Measurements from ENCODE around the gene UCN2.
A peak's percentile ranks its signal among the peaks of the same experiment; 100 is the strongest.

UCN2 gene

DNA sequence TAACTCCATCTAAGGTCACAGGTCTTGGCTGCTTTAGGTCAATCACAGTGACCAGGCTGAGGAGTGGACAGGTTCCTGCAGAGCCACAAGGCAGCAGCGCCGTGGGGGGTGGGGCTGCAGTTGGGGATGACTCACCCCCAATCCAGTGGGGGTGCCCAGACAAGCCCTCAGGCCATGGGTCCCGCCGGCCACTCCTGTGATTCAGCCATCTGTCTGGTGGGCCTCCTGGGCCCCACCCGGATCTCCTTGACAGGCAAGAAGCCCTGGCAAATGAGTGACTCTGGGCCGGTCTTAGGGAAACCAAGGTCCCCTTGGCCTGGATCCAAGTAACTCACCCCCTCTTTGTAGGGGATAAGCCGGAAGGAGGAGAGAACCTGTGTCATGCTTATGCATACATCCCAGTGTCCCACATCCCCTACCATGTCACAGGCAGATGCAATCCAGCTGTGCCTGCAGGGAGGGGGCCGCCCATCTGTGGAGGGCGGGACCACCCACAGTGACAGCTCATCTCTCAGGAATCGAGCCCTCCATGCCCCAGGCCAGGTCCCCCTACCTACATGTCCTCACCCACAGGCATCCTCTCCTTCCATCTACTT lies 32.0 kb upstream of the UCN2 start:
- peak; percentile 84 for DNase-seq (ENCODE audit: low spot score)
- H3K27ac ChIP-seq: peak overlapping the region; percentile 82 to 96
- TF ChIP-seq, protein P1, sequence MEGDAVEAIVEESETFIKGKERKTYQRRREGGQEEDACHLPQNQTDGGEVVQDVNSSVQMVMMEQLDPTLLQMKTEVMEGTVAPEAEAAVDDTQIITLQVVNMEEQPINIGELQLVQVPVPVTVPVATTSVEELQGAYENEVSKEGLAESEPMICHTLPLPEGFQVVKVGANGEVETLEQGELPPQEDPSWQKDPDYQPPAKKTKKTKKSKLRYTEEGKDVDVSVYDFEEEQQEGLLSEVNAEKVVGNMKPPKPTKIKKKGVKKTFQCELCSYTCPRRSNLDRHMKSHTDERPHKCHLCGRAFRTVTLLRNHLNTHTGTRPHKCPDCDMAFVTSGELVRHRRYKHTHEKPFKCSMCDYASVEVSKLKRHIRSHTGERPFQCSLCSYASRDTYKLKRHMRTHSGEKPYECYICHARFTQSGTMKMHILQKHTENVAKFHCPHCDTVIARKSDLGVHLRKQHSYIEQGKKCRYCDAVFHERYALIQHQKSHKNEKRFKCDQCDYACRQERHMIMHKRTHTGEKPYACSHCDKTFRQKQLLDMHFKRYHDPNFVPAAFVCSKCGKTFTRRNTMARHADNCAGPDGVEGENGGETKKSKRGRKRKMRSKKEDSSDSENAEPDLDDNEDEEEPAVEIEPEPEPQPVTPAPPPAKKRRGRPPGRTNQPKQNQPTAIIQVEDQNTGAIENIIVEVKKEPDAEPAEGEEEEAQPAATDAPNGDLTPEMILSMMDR (IDR thresholded peaks at IDR 0.05): no peak
- peak overlapping the region; percentile 72 for H3K4me3 ChIP-seq

DNA sequence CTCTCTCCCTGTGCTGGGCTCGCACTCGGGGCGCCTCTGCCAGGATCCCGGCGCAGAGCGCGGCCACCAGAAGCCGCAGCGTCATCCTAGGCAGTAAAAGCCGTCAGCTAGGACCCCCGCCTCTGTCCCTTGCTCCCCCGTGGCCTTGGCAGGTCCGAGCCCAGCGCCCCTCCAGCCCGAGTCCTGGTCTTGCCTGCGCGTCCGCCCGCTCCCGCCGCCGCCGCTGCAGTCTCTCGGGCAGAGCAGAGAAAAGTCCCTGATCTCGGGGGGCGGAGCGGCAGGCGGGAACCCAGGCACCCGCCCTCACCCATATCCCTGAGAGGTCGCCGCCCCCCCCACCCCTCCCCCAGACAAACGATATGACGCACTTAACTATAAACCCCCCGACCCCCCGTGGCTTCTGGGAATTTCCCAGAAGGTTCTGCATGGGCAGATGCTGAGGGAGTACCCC lies 31.5 kb upstream of the UCN2 start, which contains the start of gene COL7A1:
Gene COL7A1 (minus strand): TSS at position 255 of the 451 bp plus-strand sequence. CDS start 170 bp downstream, at position 85.
- Histone ChIP-seq H3K4me3 (peak within 1 kb of the TSS; percentile 72), H3K27ac (peak within 1 kb of the TSS; percentile 82 to 96)
- DNase-seq (ENCODE audit: low spot score): no peak
- TF ChIP-seq, protein P1 (IDR thresholded peaks at IDR 0.05): no peak

DNA sequence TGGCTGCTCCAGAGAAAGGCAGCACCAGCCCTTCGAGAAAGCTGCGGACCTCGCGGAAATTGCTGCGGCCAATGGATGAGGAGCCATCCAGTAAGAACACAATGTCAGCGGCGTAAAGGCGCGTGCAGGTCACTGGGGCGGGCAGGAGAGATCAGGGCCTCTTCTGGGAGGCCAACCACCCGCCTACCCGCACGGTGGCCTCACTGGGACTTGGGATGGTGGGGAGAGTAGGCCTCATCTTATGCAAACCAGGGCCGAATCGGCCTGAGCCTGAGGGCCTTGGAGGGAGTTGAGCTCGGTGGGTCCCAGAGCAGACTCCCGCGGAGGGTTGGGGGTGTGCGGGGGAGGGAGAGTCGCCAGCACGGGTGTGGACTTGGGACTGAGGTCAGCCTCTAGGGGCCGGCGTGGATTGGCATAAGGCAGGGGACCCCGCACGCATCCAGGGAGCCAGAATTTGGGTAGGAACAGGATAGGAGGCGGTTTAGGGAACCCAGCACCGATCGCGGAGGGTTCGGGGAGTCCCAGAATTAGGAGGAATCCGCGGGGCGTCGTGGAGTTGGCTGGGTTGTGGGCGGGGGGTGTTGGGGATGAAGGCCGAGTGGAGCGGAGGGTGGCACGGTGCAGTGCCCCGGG lies 31.0 kb upstream of the UCN2 start:
- Histone ChIP-seq H3K4me3 (peak overlapping the region; percentile 72), H3K27ac (peak overlapping the region in 1 of 2 donors; percentile 96)
- DNase-seq (ENCODE audit: low spot score): no peak
- TF ChIP-seq, protein P1 (IDR thresholded peaks at IDR 0.05): no peak

DNA sequence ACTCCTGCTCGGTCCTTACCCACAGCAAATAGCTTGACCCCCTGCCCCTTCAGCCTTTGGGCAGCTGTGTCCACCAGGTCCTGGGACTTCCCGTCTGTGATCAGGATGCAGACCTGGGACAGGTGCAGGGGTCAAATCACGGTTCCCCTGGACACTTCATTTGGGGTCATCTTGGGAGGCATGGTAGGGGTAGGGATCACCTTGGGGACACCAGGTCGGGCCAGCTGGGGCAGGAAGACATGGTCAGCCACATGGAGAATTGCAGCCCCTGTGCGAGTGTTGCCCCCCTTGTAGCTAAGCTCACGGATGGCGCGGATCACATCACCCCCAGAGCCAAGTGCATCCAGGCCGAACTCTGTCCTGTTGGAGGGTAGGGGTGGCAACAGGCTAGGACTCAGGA lies 29.8 kb upstream of the UCN2 start:
- TF ChIP-seq, protein P1 (IDR thresholded peaks at IDR 0.05): no peak
- Histone ChIP-seq H3K4me3 (no peak overlapping the region), H3K27ac (no peak overlapping the region)
- no peak for DNase-seq (ENCODE audit: low spot score)

DNA sequence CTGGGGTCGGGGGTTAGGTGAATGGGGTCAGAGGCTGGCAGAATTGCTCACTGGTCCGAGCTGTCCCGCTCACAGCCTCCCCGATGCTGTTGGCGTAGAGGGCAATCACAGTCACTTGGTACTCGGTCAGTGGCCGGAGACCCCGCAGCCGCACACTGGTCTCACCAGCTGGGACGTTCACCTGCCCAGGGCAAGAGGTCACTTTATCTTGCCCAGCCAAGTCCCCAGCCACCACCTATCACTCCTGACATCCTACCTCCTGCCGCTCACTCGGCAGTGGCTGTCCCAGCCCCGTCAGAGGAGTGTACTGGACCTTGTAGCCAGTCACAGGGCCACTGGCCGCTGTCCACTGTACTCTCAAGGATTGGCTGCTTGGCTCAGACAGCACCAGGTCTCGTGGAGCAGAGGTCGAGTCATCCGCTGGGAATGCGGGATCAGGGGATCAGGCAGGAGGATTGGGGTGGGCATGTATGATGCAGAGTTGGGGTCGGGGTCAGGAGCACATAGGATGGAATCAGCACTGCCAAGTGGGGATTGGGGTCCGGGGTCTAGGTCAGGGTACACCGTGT lies 29.0 kb upstream of the UCN2 start:
- H3K27ac ChIP-seq: no peak overlapping the region
- H3K4me3 ChIP-seq: no peak overlapping the region
- no peak for DNase-seq (ENCODE audit: low spot score)
- TF ChIP-seq, protein P1 (IDR thresholded peaks at IDR 0.05): no peak

DNA sequence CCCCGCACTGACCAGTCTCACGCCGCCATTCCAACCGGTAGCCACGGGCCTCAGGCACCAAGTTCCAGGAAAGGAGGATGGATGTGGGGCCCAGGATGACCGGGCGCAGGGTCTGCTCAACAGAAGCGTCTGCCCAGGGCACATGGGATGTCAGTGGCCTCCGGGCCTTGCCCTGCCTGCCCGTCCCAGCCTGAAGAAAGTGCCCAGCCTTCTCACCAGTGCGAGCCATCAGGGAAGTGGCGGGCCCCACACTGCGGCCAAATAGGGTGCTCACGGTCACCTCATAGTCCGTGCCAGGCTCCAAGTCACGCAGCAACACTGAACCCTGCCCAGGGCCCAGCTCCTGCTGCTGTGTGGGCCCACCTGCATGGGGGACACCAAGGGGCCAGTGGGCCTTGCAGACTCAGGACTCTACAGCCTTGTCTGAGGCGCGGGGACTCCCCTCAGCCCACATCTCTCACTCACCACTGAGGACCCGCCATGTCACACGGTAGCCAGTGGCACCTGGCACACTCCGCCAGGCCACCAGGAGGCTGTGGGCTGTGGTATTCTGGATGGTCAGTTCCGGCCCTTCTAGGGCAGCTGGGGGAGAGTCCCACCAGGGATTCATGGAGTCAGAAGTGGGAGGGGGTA lies 28.4 kb upstream of the UCN2 start:
- TF ChIP-seq, protein P1 (IDR thresholded peaks at IDR 0.05): no peak
- H3K4me3 ChIP-seq: no peak overlapping the region
- H3K27ac ChIP-seq: no peak overlapping the region
- no peak for DNase-seq (ENCODE audit: low spot score)
